HG03378 (cell line): ENCODE results near the gene C16orf78.
A peak's percentile ranks its signal among the peaks of the same experiment; 100 is the strongest.

Experiments used
- ATAC-seq: cut with Tn5 transposase; IDR thresholded peaks from one replicate; pipeline ENCODE4 v1.9.1; 2021; ENCODE audit warnings: mild to moderate bottlenecking, moderate library complexity; ENCODE audit not compliant: unreplicated experiment

The C16orf78 gene

DNA sequence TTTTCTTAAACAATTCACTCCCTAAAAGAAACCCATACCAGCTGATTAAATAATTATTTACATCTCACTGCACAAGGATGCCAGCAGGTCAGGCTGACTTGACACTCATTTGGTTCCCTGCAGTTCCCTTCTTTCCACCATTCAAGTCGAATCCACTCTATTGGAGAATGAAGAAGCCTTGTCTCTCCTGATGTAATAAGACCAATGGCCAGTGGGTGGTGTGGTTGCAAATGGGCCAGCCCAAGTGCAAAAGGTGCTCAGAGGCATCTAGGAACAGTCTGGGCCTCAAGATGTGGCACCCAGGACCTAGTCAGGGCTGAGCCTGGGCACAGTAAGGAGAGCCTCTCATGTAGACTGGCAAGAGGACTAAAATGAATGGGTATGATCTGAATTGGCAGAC is 9.3 kb downstream of the C16orf78 start:
- no peak for ATAC-seq

DNA sequence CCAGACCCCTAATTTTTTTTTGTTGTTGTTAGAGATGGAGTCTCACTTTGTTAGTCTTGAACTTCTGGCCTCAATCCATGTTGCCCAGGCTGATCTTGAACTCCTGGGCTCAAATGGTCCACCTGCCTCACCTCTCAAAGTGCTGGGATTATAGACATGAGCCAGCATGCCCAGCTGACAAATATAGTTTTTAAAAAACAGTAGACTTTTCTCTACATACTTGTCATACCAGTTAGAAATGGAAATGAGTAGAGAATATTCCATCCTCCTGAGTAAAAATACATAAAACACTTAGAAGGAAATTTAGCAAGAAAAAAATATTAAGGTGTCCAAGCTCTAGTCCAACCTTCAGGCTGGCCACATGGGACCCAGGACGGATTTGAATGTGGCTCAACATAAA is 21.4 kb downstream of the C16orf78 start:
- no peak for ATAC-seq

DNA sequence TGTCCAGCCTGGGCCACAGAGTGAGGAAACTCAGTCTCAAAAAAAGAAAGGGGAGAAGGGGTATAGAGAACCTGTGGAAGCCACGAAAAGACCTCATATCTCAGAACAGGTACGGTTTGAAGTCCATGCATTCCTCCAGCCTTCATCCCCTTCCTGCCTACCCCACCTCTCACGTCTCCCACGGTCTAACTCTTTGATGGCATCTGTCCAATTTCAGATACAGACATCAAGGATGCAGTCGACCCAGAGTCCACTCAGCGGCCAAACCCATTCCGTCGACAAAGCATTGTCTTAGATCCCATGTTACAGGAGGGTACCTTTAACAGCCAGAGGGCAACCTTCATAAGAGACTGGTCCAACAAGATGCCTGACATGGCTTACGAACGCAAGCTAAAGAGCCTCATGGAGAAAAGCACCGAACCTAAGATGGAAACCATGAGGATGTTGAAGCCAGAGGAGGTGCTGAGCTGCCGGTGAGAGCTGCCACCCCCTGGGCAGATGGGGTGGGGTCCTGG is 22.7 kb downstream of the C16orf78 start:
- ATAC-seq = no peak

DNA sequence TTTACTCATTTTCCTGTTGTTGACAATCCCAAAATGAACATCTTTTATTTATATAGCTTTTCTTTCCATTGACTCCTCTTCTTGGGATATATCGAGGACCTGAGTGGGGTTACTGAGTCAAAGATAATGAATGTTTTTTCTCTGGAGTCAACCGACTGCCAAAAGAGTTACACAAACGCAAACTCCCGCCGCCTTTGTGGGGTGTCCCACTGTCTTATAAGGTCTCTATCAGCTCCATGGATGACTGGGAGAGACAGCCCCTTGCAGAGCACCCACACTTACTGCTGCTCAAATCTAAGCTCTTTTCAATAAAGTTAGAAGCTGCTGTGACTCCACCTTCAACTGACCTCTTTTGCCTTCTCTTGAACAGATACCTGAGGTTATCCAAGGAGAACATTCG is 25.2 kb downstream of the C16orf78 start:
- ATAC-seq = no peak

DNA sequence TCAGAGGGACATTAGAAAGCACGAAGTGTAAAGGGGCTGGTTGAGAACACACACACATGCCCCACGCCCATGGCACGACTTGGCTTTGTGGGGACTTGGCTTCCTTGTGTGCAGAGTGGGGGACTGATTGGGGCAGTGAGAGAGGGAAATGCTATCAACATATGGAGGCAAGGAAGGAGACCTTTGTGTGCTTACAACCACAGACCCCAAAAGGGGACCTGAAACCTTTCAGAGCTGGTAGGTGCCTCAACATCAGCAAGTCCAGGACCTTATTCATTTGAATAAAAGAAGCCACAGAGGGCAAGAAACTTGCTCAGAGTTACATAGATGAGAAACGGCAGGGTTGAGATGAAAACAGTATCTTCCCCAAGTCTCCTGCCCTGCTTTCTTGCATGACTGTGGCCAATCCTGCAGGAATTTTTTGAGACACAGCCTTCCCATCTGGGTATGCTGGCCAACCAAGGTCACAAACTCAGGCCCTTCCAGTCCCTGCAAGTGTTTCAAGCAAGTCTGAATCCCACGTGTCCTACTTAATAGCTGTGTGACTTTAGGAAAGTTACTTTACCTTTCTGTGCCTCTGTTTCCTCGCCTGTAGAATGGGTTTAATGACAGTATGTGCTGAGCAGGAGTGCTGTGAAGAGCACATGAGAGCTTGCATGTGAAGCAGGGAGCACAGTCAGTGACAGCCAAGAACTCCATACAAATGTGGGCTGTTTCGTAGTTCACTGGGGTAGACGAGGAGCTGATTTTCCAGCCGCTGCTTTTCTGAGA is 26.2 kb downstream of the C16orf78 start:
- ATAC-seq = peak; percentile 97

DNA sequence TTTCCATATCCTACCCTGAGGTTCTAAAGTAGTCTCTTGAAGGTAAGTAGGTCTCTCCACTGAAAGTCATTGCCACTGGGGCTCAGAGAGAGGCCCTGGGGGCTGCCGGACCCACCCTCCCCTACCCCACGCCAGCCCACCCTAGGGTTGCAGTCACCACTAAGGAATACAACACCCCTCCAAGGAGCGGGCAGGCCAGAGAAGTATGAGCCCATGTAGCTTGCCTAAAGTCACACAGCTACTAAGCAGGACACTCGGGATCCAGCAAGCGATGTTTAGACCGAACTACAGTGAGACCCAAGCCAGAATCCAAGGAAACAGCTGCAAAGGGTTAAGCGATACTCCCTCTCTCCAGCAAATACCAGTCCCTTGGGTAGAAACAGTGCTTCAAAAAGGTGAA is 27.0 kb downstream of the C16orf78 start:
- no peak for ATAC-seq

DNA sequence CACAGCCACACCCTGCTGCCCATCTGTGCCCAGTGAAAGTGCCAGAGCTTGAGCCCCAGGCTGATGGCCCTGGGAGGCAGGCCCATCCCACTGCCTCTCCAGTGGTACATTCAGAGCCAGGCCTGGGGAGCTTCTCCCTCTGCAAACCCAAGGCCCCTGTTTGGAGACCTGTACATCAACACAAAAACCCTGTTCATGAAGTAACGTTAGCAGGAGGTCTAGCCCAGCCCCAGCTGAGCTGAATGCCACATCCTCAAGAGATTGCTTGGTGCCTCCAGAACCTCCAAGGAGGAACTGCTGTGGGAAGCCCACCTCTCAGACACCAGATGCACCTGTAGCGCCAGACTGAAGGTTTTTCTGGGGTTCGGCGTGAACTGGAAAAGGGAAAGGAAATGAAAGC is 31.5 kb downstream of the C16orf78 start:
- ATAC-seq = no peak

DNA sequence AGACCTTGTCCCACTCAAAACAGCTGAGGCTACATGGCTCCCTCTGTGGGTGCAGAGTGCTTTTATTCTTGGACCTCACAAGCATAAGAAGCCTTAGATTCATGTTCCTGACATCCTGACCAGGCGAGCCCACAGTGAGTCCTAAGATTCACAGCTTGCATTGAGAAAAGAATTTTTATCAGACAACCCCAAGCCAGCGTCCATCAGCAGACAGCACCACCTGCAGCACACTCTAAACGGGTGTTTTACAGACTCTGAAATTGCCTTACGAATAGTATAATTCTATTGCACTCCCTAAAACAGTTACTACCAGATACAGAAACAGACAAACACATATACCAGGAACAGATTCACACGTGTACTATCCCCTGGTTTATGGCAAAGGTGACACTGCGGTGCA is 31.9 kb downstream of the C16orf78 start:
- no peak for ATAC-seq

DNA sequence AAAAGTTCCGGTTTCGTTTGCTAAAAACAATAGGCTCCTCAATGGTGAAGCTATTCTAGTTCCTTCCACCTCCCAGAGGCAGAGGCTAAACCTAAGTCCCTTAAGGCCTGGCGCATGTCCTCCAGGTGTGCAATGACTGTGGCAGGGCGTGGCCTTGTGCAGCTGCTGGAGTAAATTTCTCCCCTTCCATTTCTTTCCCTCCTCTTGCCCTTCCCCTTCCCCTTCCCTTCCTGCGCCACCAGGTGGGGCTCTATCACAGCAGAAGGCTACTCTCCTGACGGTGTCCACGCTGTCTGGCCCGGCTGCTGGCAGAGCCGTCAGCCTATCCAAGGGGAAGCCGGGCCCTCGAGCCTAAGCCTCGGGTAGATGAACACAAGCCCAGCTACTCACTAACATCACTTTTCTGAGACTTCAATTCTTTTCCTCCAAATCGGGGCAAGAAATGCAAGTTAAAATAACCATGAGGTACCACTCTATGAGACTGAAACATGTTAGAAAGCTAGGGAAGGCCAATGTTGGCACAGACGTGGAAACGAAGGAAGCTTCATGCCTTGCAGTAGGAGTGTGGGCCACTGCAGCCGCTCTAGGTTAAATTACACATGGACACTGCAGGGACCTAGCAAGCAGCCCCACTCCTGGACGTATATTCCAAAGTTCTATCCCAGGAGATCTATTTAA is 34.4 kb downstream of the C16orf78 start:
- ATAC-seq = peak; percentile 74

DNA sequence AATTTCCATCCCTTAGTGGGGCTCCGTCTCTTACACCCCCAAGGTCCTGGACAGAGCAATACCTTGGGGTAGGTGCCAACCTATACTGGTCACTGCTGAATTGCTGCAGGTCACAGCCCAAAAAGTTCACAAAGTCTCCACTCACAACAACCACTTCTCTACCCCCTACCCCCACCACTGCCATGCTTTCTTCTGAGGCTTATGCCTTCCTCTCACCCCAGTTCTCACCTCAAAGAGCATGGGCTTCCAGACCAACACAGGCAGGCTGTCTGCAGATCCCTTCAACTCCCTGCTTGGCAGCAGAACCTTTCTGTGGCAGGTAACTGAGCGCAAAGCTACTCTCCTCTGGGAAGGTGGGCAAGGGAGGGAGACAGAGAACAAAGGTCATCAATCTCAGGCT is 35.5 kb downstream of the C16orf78 start:
- no peak for ATAC-seq

DNA sequence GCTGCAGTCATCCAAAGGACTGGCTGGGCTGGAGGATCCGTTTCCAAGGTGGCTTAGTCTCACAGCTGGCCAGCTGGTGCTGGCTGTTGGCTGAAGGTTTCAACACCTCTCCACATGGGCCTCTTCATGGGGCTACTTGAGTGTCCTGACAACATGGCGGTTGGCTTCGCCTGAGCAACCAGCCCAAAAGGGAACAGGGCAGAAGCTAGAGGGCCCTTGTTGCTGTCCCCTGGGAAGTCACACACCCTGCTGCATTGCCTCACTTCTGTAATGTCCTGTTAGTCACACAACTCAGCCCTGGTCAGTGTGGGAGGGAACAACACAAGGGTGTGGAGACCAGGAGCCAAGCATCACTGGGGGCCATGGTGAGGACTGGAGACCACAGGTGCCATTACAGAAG is 36.6 kb downstream of the C16orf78 start:
- no peak for ATAC-seq

DNA sequence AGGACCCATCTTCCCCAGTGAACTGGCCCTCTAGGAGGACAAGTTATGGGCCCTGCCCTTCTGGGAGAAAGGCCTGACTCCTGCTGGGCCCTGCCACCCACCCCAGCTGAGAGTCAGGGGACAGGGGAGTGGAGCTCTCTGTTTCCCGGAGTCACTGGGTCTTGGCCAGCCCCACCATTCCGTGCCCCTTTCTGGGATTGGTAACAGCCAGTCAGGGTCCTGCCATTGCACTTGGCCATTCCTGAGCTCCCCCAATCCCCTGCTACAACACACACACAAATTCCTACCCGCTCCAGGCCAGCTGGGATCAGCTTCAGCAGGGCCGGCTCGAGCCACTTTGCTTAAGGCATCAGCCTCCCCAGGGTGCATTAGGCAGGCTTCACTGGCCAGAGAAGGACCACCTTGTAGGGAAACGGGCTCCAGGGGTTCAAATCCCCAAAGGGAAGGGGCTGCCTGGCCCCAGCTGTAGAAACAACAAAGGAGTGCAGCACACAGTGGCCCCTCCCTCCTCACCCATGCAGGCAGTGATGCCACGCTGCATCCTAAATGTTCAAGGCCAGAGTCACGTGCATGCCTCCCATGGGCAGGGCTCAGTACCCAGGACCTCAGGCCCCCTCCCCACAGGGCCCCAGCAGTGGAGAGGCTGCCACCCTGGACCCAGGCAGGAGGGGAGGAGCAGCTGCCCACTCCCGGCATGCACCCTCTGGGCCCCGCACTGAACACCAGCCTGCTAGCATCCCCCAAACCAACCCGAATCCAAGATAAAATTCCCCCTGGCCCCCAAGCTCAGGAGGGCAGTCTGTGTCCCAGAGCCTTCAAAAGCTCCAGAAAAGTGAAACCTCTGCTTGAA is 37.7 kb downstream of the C16orf78 start:
- ATAC-seq = no peak

DNA sequence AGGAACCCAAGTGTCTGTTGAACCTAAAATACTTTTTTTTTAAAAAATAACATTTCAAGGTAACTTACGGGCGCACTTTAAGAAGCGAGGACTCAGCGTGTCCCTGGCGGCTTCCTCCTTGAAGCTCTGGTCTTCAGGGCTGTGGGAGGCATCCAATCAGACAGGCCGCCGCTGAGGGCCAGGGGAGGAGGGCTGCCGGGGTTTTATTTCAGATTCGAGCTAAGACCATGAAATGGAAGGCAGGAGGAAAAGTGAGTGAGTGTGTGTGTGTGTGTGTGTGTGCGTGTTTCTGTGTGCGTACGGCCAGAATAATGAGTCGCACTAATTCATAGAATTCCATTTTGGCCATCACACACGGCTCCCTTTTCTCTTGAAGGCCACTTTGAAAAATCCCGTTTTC is 41.1 kb downstream of the C16orf78 start:
- ATAC-seq = no peak

DNA sequence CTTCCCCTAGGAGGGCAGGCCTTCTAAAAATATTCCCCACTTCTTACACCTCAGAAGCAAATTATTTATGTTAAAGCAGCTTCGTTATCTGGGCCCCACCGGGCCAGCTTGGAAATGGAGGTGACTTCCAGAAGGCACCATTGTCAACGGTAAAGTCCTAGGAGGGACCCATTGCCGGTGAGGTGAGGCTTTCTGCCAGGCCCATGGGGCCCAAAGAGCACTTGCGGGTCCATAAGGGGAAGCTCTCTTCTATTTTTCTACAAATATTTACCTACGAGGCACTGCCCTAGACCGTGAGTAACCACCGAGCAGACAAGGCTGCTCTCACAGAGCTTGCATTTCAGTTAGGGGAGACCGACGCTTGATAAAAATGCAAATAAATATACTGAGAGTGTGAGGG is 41.5 kb downstream of the C16orf78 start:
- ATAC-seq = no peak

DNA sequence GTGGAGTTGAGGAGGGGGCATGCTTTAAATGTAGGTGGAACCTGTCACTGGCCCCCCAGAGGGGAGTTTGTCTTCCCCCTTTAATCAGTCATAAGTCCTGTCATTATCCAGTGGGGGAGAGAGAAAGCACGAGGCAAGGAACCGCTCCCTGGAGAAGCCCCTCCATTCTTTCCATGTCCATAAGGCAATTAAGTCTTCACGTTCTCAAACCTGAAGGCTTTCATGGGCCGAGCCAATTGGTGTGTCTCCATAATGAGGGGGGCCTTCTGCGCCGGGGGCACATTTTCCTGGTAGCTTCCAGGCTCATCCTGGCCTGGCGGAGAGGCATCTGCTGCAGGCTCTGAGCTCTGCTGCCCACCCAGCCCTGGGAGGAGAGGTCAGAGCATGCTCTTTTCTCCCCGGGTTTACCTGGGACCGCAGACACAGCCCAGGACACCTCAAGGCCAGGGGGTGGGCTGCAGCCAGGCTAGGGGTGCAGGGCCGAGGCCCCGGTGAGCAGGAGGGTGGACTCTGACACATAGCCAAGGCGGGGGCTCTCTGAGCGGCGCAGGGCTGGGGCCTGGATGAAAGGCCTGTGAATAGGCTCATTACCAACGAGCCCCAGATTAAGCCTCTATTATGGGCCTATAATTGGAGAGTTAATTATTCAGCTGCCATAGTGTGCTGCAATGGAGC is 42.5 kb downstream of the C16orf78 start:
- ATAC-seq = no peak

DNA sequence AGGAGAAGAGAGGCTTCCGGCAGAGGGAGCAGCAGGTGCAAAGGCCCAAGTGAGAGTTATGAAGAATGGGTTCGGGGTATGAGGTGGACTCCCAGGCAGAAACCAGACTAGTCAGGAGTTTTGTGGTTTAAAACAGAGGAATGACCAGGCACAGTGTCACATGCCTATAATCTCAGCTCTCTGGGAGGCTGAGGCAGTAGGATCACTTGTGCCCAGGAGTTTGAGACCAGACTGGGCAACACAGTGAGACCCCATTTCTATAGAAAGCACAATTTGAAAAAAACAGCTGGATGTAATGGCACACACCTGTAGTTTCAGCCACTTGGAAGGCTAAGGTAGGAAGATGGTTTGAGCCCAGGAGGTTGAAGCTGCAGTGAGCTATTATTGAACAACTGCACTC is 43.8 kb downstream of the C16orf78 start:
- ATAC-seq = no peak

DNA sequence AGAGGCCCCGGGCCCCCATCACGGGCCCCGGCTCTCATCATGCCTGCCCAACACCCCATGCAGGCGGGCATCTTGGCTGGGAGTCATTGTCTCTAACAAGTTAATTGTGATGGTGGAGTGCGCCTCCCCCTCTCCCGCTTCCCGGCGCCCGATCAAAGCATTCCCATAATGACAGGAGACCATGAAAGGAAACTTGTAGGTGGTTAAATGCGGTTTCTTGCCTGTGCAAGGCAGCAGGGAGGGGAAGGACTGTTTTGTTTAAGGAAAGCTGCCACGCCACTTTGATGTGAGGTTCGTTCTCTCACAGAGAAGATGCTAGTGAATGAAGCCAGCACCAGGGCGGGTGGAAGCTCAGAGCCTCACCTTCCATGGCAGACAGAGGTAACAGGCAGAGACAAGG is 45.4 kb downstream of the C16orf78 start:
- no peak for ATAC-seq

DNA sequence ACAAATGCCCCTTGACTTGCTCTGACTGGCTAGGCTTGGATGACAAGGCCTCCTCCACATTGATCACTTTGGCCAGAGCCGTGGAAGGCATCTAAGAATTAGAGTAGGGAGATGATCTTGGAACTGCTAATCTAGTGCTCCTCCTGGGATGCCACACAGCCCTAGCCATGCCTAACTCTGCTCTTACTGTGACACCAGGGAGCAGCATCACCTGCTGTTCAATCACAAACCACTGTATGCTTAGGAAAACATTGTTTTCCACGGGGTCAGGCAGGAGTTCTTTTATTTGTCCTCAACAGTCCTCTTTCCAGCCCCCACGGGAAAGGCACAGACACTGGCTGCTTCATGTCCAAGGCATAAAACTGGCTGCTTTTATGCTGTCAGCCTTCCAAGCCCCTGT is 46.3 kb downstream of the C16orf78 start:
- no peak for ATAC-seq

DNA sequence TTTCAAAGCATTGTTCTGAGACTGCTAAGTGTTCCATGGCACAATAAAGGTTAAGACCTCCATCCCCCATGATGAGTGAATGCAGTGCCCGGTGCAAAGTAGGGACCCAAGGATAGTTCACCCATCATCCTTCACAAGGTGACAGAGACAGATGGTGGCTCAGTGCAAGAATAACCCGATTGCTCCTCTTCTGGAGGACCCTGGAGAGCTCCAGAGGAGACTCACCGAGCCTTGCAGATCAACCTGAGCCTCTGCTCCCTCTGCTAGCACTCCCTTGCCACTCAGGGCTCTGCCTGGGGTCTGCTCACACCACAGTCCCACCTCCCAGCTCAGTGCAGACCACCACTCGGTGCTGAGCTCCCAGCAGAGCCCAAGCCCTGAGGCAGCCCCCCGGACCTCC is 49.3 kb downstream of the C16orf78 start:
- no peak for ATAC-seq

DNA sequence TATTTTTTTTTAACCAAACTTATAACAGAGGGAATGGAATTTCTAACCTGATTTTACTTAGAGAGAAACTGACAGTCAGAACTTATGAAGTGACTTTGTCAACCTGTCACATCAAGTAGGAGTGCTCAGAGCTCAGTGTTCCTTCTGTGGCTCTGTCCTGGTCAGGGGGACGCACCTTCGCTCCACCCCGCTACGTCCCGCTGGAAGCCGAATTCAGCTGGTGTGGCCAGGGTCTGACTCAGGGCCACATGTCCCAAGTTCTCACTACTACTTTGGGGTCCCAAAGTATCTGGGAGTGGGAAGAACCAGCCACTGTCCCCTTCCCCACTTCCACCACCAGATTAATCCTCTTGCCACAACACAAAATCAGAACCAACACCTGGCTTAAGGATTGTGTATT is 51.4 kb downstream of the C16orf78 start:
- ATAC-seq = no peak

DNA sequence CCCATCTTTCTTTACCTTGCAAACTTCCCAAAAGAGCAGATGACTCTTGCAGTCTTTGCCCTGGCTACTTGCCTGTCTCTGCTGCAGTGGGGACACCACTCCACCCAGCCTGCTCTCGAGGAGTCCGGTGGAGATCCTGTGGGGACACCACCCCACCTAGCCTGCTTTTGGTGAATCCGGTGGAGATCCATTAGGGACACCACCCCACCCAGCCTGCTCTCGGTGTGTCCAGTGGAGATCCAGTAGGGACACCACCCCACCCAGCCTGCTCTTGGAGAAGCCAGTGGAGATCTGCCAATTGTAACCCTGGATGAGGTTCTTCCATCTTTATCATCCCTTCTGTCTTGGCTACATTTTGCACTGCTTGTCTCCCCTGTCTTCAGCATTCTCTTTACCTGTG is 54.2 kb downstream of the C16orf78 start:
- no peak for ATAC-seq
